ENCODE measurements around the gene TRRAP. TPM values are rescaled to one million over a fixed set of nuclear protein-coding genes. Genes with fewer than 3 reads are reported as not detected.

TRRAP gene
- total RNA-seq, 1 donor, result 20.3 TPM

DNA sequence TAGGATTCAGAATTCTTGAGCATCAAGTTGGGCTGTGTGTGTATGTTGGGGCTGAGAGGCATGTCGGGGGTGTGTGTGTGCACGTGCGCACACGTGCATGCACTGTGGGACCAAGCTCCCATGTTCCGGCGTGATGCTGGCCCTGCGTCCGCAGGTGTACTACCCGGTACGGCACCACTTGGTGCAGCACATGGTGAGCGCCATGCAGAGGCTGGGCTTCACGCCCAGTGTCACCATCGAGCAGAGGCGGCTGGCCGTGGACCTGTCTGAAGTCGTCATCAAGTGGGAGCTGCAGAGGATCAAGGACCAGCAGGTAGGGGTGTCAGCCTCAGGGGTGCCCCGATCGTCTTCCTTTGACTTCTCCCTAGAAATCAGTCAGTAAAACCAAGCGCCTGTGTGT lies 77.7 kb downstream of the TRRAP start:
- no peak overlapping the region for H3K4me3 ChIP-seq (ENCODE audit: low read depth, low read length)
- DNase-seq (ENCODE audit: low read depth), result no peak
- TF ChIP-seq, protein P1, sequence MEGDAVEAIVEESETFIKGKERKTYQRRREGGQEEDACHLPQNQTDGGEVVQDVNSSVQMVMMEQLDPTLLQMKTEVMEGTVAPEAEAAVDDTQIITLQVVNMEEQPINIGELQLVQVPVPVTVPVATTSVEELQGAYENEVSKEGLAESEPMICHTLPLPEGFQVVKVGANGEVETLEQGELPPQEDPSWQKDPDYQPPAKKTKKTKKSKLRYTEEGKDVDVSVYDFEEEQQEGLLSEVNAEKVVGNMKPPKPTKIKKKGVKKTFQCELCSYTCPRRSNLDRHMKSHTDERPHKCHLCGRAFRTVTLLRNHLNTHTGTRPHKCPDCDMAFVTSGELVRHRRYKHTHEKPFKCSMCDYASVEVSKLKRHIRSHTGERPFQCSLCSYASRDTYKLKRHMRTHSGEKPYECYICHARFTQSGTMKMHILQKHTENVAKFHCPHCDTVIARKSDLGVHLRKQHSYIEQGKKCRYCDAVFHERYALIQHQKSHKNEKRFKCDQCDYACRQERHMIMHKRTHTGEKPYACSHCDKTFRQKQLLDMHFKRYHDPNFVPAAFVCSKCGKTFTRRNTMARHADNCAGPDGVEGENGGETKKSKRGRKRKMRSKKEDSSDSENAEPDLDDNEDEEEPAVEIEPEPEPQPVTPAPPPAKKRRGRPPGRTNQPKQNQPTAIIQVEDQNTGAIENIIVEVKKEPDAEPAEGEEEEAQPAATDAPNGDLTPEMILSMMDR (IDR thresholded peaks at IDR 0.05; ENCODE audit: insufficient read depth, low read depth, low read length), result no peak

DNA sequence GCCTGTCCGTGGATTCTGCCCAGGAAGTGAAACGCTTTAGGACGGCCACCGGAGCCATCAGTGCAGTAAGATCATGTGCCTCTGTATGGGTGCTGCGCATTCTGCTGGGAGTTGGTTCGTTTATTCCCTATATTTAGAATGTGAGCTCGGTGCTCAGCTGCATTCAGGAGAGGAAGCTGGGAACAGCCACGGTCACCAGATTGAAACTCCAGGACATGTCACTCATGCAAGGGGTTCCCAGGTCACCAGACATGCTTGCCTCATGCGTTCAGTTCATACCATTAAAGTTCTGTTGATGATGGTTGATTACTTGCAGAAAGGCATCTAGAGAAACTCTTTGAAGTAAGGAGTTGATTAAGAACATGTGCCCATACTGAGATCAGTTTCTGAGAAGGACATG lies 78.1 kb downstream of the TRRAP start:
- DNase-seq (ENCODE audit: low read depth), result no peak

DNA sequence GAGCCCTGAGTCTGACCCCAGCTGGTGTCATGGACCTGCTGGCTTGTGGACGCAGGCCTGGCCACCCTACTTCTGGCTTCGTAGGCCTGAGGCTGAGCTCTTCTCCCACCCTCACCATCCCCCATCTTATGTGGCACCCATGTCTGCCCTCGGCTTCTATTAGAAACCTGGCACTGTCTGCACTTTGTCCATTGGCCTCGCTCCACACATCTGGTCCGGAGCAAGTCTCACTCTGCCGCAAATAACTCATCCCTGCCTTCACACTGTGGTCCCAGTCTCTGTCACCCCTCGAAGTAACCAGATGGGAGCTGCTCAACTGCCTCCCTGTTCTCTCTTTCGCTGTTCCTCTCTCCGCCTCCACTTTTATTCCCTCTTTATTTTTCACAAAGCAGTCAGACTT lies 78.6 kb downstream of the TRRAP start:
- TF ChIP-seq, protein P1 (IDR thresholded peaks at IDR 0.05; ENCODE audit: insufficient read depth, low read depth, low read length), result no peak
- DNase-seq (ENCODE audit: low read depth), result no peak
- no peak overlapping the region for H3K4me3 ChIP-seq (ENCODE audit: low read depth, low read length)

More for the DNA sequence above, 78.1 kb downstream of the TRRAP start:
- TF ChIP-seq, protein P1 (IDR thresholded peaks at IDR 0.05; ENCODE audit: insufficient read depth, low read depth, low read length), result no peak
- no peak overlapping the region for H3K4me3 ChIP-seq (ENCODE audit: low read depth, low read length)

GRCh38 chr7:98957766-98958165 lies 79.4 kb downstream of the TRRAP start:
- no peak for DNase-seq (ENCODE audit: low read depth)
- no peak overlapping the region for H3K4me3 ChIP-seq (ENCODE audit: low read depth, low read length)
- TF ChIP-seq, protein P1 (IDR thresholded peaks at IDR 0.05; ENCODE audit: insufficient read depth, low read depth, low read length), result no peak

- no peak overlapping the region for H3K4me3 ChIP-seq (ENCODE audit: low read depth, low read length)
- TF ChIP-seq, protein P1 (IDR thresholded peaks at IDR 0.05; ENCODE audit: insufficient read depth, low read depth, low read length), result no peak
- no peak for DNase-seq (ENCODE audit: low read depth)
Observed at GRCh38 chr7:98958968-98959367, 80.6 kb downstream of the TRRAP start.

DNA sequence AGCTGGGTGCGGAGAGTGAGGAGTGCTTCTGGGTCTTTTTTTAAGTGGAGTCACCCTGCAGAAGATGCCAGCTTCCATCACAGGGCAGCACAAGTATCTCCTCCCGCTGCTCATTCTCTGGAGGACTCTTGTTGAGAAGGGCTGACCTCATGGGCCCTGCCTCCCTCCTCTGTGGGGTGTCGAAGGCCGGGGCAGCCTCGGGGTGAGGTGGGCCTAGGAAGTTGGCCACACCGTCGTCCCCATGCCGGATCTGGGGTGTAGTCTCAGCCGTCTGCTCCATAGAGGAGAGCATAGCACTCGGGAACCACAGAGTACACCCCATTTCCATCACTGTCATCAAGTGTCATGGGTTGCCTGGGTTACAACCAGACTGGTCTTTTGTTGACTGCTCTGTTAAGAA lies 85.0 kb downstream of the TRRAP start:
- TF ChIP-seq, protein P1 (IDR thresholded peaks at IDR 0.05; ENCODE audit: insufficient read depth, low read depth, low read length), result no peak
- DNase-seq (ENCODE audit: low read depth), result no peak
- H3K4me3 ChIP-seq (ENCODE audit: low read depth, low read length), result no peak overlapping the region

DNA sequence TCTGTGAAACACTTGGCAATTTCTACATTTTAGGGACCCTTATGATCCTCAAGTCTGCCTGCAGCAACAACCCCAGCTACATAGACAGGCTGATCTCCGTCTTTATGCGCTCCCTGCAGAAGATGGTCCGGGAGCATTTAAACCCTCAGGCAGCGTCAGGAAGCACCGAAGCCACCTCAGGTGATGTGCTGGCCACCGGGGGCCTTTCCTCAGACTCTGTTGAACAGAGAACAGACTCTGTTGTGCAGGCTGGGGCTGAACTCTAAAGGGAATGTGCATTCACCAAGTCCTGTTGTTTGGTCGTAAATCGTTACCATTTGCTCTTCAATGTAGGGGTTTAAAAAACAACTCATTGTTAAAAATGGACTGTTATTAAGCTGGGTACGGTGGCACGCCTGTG lies 86.3 kb downstream of the TRRAP start:
- DNase-seq (ENCODE audit: low read depth), result no peak
- H3K4me3 ChIP-seq (ENCODE audit: low read depth, low read length), result no peak overlapping the region
- TF ChIP-seq, protein P1 (IDR thresholded peaks at IDR 0.05; ENCODE audit: insufficient read depth, low read depth, low read length), result no peak

Data from fibroblast of villous mesenchyme (primary cell).